WTC11 (cell line): ENCODE measurements around the gene STK24.

Source experiments
- SMAD3 ChIP-seq: sonication (generic); formaldehyde crosslinking; IDR thresholded peaks from 2 replicates; pipeline ENCODE4 v1.8.0; 2022; ENCODE audit warnings: missing genetic modification reagents, mild to moderate bottlenecking, borderline replicate concordance
- TF ChIP-seq, protein P1 (sequence below): fragments of 200-600 bp; IDR thresholded peaks from 2 replicates; pipeline ENCODE4 v1.8.0; 2022; ENCODE audit warnings: antibody characterized with exemption

DNA sequence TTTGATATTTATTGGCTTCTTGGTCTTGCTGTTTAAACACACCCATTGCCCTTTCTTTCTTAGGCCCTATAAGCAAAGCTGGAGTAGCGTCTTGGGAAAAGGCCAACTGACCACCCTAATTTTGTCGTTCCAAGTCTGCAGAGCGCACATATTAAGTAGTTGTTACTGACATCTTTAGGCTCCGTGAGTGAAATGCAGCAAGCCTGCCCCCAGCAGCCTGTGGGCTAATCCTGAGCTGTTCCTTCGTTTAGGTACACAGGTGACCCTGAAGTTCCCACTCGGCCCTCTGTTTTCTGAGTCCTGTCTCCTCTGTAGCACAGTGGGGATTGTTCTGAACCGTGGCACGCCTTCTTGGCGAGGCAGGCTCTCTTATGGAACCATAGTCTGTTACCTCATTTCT lies 170.5 kb downstream of the STK24 start:
- TF ChIP-seq, protein P1, sequence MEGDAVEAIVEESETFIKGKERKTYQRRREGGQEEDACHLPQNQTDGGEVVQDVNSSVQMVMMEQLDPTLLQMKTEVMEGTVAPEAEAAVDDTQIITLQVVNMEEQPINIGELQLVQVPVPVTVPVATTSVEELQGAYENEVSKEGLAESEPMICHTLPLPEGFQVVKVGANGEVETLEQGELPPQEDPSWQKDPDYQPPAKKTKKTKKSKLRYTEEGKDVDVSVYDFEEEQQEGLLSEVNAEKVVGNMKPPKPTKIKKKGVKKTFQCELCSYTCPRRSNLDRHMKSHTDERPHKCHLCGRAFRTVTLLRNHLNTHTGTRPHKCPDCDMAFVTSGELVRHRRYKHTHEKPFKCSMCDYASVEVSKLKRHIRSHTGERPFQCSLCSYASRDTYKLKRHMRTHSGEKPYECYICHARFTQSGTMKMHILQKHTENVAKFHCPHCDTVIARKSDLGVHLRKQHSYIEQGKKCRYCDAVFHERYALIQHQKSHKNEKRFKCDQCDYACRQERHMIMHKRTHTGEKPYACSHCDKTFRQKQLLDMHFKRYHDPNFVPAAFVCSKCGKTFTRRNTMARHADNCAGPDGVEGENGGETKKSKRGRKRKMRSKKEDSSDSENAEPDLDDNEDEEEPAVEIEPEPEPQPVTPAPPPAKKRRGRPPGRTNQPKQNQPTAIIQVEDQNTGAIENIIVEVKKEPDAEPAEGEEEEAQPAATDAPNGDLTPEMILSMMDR: no peak
- TF ChIP-seq SMAD3 (CRISPR knock-in tag): no peak
